ENCODE results near the gene SLC13A3.

SLC13A3 gene

GRCh38 chr20:46650575-46651090 is 626 bp downstream of the SLC13A3 start:
- DNase-seq: no peak

- no peak for DNase-seq
Observed at GRCh38 chr20:46649965-46650542, 1.2 kb downstream of the SLC13A3 start.

GRCh38 chr20:46649650-46649949 is 1.7 kb downstream of the SLC13A3 start:
- no peak for DNase-seq

GRCh38 chr20:46648903-46649649 is 2.2 kb downstream of the SLC13A3 start:
- DNase-seq: no peak

GRCh38 chr20:46647469-46647868 is 3.8 kb downstream of the SLC13A3 start:
- DNase-seq: no peak

DNA sequence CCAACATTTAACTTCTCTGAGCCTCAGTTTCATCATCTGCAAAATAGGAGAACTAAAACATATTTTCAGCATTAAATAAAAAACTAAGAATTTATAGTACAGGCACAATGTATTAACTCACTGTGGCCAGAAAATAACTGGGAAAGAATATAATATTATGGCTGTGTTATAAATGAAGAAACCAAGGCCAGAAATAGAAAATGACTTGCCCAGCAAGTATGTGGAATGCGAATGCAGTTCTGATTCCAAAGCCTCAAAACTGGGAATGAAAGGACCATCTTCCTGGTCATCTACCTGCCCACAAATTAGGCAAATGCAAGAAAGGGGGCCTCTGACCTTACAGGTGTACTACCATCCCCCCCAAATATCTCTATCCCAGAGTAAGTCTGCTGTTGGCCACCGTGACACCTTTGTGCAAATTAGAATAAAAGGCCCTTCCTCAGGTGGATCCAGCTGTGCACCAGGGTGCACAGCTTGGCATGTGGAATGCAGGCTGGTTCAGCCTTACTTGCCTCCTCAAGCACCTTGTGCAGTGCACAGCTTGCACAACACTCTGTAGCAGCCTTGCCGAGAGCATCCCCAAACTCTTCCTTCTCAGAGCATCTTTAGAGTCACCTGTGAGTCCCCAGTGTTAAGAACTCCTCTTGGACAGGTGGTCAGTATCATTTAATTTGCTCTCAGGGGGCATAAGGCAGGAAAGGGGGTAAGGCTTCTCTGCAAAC is 4.4 kb downstream of the SLC13A3 start:
- DNase-seq: no peak

GRCh38 chr20:46646122-46646521 is 5.1 kb downstream of the SLC13A3 start:
- DNase-seq: no peak

GRCh38 chr20:46644733-46645132 is 6.5 kb downstream of the SLC13A3 start:
- DNase-seq: no peak

GRCh38 chr20:46644160-46644559 is 7.1 kb downstream of the SLC13A3 start:
- DNase-seq: no peak

DNA sequence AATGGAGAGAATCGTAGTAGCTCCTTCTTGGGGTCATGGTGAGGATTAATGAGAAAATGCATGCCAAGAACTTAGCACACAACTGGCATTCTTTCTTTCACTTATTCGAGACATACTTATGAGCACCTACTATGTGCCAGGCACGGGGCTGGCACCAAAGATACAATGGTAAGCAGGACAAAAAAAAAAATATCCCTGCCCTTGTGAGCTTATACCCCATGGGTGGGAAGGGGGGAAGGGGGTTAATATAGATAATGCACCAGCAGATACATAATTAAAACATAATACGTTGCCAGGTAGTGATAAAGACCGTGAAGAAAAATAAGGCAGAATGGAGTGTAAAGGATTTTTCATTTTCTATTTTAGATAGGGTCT is 8.3 kb downstream of the SLC13A3 start:
- no peak for DNase-seq

GRCh38 chr20:46642265-46642968 is 8.8 kb downstream of the SLC13A3 start:
- DNase-seq: no peak

- DNase-seq: no peak
Observed at GRCh38 chr20:46641424-46641823, 9.8 kb downstream of the SLC13A3 start.

DNA sequence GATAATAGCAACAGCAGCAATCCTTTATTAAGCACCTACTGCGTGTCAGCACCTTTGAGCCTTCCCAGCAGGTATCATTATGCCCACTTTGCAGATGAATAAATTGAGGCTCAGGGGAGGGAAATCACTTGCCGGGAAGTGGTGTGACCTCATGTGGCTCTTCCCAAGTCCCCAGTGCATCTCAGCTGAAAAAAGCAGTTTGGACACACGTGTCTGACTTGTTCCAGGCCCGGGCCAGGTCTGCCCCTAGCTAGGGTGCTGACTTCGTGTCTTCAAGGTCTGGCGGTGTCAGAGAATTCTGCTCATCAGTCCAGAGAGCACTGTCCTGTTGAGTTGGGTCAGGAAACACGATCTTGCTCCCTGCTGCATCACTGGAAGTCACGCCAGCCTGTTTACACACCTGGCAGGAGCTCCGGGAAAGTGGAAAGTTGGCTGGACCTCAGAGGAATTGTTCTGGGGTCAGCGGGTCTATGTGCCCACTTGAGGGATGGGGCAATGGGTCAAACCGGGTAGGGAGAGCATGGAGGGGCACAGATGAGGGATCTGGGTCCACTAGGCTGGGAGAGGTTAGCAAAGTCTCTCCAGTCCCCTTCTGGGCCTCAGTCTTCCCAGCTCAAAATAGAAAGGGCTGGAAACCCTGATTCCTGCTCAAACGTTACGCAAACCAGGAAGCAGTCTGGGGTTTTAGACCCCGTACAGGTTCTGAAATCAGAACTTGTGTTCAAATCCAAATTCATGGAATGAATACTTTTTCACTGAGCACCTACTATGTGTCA is 10.5 kb downstream of the SLC13A3 start:
- DNase-seq: no peak

GRCh38 chr20:46640044-46640443 is 11.2 kb downstream of the SLC13A3 start:
- DNase-seq: no peak

GRCh38 chr20:46639587-46639986 is 11.7 kb downstream of the SLC13A3 start:
- no peak for DNase-seq

- no peak for DNase-seq
Observed at GRCh38 chr20:46638898-46639274, 12.4 kb downstream of the SLC13A3 start.

DNA sequence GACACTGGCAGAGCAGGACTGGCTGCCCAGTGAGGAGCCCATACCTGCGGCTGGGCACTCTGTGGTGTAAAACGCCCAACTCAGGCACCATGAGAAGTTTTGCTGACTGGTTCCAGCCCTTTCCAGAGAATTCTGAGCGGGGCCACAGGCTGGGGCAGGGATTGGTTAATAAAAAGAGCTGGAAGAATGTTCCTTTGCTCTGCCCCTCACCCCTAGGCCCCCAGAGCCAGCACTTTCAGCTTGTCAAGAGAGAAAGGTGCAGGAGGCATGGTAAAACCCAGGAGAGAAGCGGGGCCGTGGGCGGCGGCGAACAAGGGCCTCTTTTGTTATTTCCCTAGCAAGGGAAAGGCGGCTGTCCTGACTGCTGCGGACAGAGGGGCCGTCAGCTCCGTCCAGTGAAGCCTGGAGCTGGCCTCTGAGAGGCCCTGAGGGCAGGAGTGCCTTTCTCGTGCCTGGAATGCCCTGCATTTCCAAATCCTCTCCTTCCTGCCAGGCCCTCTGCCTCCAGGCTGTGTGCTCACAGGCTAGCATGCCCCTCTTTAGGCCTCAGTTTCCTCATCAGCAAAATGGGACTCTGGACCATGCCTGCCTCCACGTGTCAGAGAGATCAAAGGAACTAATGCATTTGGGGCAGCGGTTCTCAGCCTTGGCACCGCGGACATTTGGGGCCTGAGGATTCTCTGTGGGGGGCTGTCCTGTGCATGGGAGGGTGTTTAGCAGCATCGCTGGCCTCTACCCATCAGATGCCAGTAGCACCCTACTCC is 12.9 kb downstream of the SLC13A3 start:
- no peak for DNase-seq

- no peak for DNase-seq
Observed at GRCh38 chr20:46637427-46638133, 13.7 kb downstream of the SLC13A3 start.

GRCh38 chr20:46637020-46637419 is 14.2 kb downstream of the SLC13A3 start:
- no peak for DNase-seq

DNA sequence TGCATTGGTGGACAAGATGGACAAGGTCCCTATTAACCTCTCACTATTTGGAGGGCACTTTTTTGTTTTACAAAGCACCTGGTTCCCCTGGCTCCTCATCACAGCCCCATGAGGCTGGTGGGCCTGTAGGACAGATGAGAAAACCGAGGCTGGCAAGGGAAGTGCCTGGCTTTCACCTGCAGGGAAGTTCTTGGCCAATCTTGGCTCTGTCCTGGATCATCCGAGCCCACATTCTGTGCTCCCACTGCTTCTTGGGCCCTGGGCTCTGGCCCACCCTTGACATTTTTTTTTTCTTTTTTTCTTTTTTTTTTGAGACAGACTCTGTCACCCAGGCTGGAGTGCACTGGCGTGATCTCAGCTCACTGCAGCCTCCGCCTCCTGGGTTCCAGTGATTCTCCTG is 14.7 kb downstream of the SLC13A3 start:
- no peak for DNase-seq

GRCh38 chr20:46635514-46636136 is 15.6 kb downstream of the SLC13A3 start:
- no peak for DNase-seq

Measured in kidney glomerular epithelial cell (primary cell).